Fibroblast of upper back skin (primary cell): ENCODE results near the gene MATN3.
A peak's percentile ranks its signal among the peaks of the same experiment; 100 is the strongest.
"Not testable (repeated sequence)": the region's sequence is repeated elsewhere in the genome, so short reads cannot be mapped to it uniquely, and the experiment has no call there.

Experiments used
- DNase-seq: peaks from one replicate; pipeline ENCODE4 v3.0.0-alpha.2; 2013

The MATN3 gene

GRCh38 chr2:20012282-20013125 lies at the start of gene MATN3:
Gene MATN3 (minus strand): TSS chr2:20012668. CDS start chr2:20012631, 37 bp downstream.
- peak; percentile 56 for DNase-seq

- no peak for DNase-seq
These were observed 49.5 kb upstream of the MATN3 start for GRCh38 chr2:20061940-20062339.

GRCh38 chr2:20061476-20061875 lies 49.0 kb upstream of the MATN3 start:
- peak; percentile 81 for DNase-seq

- no peak for DNase-seq
These were observed 47.6 kb upstream of the MATN3 start for GRCh38 chr2:20060106-20060505.

GRCh38 chr2:20057268-20057667 lies 44.8 kb upstream of the MATN3 start:
- DNase-seq: no peak

GRCh38 chr2:20054931-20055330 lies 42.5 kb upstream of the MATN3 start:
- DNase-seq: no peak

GRCh38 chr2:20054119-20054518 lies 41.7 kb upstream of the MATN3 start:
- DNase-seq: no peak

GRCh38 chr2:20052861-20053281 lies 40.4 kb upstream of the MATN3 start:
- DNase-seq: peak; percentile 73

- DNase-seq: no peak
These were observed 39.9 kb upstream of the MATN3 start for GRCh38 chr2:20052229-20052851.

GRCh38 chr2:20051532-20052228 lies 39.2 kb upstream of the MATN3 start, which contains the start of gene LAPTM4A:
Gene LAPTM4A (minus strand): TSS chr2:20051628. CDS start chr2:20051520, 108 bp downstream.
- DNase-seq: peak; percentile 100

GRCh38 chr2:20050646-20051531 lies 38.4 kb upstream of the MATN3 start:
- DNase-seq: peak; percentile 65

GRCh38 chr2:20050104-20050645 lies 37.7 kb upstream of the MATN3 start:
- peak; percentile 68 for DNase-seq

- peak; percentile 12 for DNase-seq
These were observed 37.2 kb upstream of the MATN3 start for GRCh38 chr2:20049637-20050036.

- DNase-seq: no peak
These were observed 36.3 kb upstream of the MATN3 start for GRCh38 chr2:20048488-20049448.

GRCh38 chr2:20045712-20046292 lies 33.3 kb upstream of the MATN3 start:
- DNase-seq: not testable (repeated sequence)

GRCh38 chr2:20044778-20045177 lies 32.3 kb upstream of the MATN3 start:
- DNase-seq: no peak

- peak; percentile 17 for DNase-seq
These were observed 30.1 kb upstream of the MATN3 start for GRCh38 chr2:20042531-20042930.

- DNase-seq: peak; percentile 21
These were observed 28.2 kb upstream of the MATN3 start for GRCh38 chr2:20040489-20041172.

- DNase-seq: no peak
These were observed 25.2 kb upstream of the MATN3 start for GRCh38 chr2:20037660-20038059.
